Panc1 (cell line): Measurements from ENCODE around the gene TMUB1.

Source experiments
- POLR2AphosphoS5 ChIP-seq: IDR thresholded peaks from 2 replicates; pipeline ENCODE4 v1.6.1; 2012; ENCODE audit warnings: mild to moderate bottlenecking, low read depth, low read length, moderate library complexity
- REST ChIP-seq, 2 experiments: IDR thresholded peaks; 2 replicates each; pipeline ENCODE4 v1.6.1; 2011 to 2012; ENCODE audit warnings: low read depth in 2 of 2, control low read depth in 1 of 2, low read length in 1 of 2, mild to moderate bottlenecking in 1 of 2, moderate library complexity in 1 of 2; ENCODE audit not compliant: insufficient read depth in 1 of 2
- SIN3A ChIP-seq: IDR thresholded peaks from 2 replicates; pipeline ENCODE4 v1.6.1; 2012; ENCODE audit warnings: low read depth, mild to moderate bottlenecking, low read length, moderate library complexity, borderline replicate concordance; ENCODE audit not compliant: insufficient read depth
- TCF7L2 ChIP-seq: IDR thresholded peaks from 2 replicates; pipeline ENCODE4 v1.6.1; 2011; ENCODE audit warnings: mild to moderate bottlenecking, low read depth, low read length, inconsistent platforms
- TF ChIP-seq, protein P1 (sequence below): fragments of 450-650 bp; IDR thresholded peaks from 2 replicates; pipeline ENCODE4 v1.5.1; 2017; ENCODE audit warnings: mild to moderate bottlenecking

DNA sequence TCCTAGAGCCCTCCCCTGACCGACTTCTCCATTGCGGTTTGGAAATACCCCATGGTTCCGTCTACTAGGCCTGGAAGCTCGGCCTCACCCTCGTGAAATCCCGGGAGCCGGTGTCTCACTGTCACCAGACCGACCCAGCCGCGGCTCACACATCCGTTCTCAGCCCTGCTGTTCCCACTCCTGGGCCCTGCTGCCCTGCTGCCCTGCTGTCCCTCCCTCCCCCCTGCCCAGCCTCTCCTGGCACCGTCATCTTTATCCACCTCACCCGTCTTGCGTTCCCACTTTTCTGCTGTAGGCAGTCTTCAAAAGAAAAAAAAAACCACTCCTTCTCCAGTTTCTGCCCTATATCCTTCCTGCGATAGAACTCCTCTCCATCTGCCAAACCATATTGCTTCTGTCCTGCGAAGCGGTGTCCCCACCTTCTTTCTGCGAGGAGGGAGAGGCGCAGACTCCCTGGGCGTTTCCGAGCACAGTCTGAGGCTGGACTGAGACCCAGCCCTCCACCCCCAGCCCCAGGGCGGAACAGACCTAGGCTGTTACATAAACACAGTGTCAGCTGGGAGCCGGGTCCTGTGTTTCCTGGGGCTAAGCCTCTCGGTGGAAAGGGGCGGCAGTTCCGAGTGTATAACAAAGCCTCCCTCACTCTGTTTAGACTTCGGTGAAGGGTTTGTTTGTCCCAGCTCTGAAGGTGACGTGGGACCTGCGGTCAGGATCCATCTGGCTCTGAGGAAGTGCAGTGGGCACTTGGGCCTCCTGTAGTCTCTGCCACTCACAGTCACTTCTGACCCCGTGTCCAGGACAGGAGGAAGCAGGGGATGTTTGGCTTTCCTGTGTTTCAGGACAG lies 5.8 kb upstream of the TMUB1 start:
- TF ChIP-seq, protein P1, sequence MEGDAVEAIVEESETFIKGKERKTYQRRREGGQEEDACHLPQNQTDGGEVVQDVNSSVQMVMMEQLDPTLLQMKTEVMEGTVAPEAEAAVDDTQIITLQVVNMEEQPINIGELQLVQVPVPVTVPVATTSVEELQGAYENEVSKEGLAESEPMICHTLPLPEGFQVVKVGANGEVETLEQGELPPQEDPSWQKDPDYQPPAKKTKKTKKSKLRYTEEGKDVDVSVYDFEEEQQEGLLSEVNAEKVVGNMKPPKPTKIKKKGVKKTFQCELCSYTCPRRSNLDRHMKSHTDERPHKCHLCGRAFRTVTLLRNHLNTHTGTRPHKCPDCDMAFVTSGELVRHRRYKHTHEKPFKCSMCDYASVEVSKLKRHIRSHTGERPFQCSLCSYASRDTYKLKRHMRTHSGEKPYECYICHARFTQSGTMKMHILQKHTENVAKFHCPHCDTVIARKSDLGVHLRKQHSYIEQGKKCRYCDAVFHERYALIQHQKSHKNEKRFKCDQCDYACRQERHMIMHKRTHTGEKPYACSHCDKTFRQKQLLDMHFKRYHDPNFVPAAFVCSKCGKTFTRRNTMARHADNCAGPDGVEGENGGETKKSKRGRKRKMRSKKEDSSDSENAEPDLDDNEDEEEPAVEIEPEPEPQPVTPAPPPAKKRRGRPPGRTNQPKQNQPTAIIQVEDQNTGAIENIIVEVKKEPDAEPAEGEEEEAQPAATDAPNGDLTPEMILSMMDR: no peak
- no peak for TF ChIP-seq POLR2AphosphoS5
- no peak for TF ChIP-seq REST (IDR thresholded peaks at IDR 0.05; ENCODE audit: insufficient read depth in 1 of 2, low read depth in 2 of 2, low read length in 1 of 2)
- TF ChIP-seq SIN3A: no peak
- no peak for TF ChIP-seq TCF7L2
